IPS DF 4.7 (cell line): Measurements from ENCODE around the gene CACTIN.

Source experiments
- DNase-seq: peaks from one replicate; pipeline ENCODE4 v3.0.0-alpha.2; 2013; ENCODE audit warnings: low spot score; ENCODE audit errors: extremely low read depth

The CACTIN gene

GRCh38 chr19:3610745-3611717 lies 15.6 kb downstream of the CACTIN start:
- DNase-seq: no peak

- DNase-seq: no peak
Observed at GRCh38 chr19:3609779-3610719, 16.5 kb downstream of the CACTIN start.

- DNase-seq: no peak
Observed at GRCh38 chr19:3608750-3609322, 17.8 kb downstream of the CACTIN start.

- no peak for DNase-seq
Observed at GRCh38 chr19:3608079-3608641, 18.4 kb downstream of the CACTIN start.

GRCh38 chr19:3607303-3608078 lies 19.1 kb downstream of the CACTIN start:
- no peak for DNase-seq

- no peak for DNase-seq
Observed at GRCh38 chr19:3606690-3607289, 19.8 kb downstream of the CACTIN start, which contains the start of gene TBXA2R. Gene TBXA2R, minus strand, starts transcription at chr19:3606875. Its CDS starts 6,241 bp downstream, at chr19:3600634.

GRCh38 chr19:3606174-3606689 lies 20.4 kb downstream of the CACTIN start:
- DNase-seq: no peak

GRCh38 chr19:3605770-3606169 lies 20.8 kb downstream of the CACTIN start:
- no peak for DNase-seq

GRCh38 chr19:3605361-3605760 lies 21.2 kb downstream of the CACTIN start:
- DNase-seq: no peak

- DNase-seq: no peak
Observed at GRCh38 chr19:3604987-3605343, 21.6 kb downstream of the CACTIN start.

- no peak for DNase-seq
Observed at GRCh38 chr19:3604227-3604986, 22.2 kb downstream of the CACTIN start.

GRCh38 chr19:3603121-3603811 lies 23.3 kb downstream of the CACTIN start:
- no peak for DNase-seq

- DNase-seq: no peak
Observed at GRCh38 chr19:3601021-3601420, 25.6 kb downstream of the CACTIN start.

GRCh38 chr19:3599776-3600187 lies 26.8 kb downstream of the CACTIN start:
- DNase-seq: no peak

GRCh38 chr19:3595521-3596061 lies 31.0 kb downstream of the CACTIN start:
- no peak for DNase-seq

- DNase-seq: no peak
Observed at GRCh38 chr19:3593156-3593555, 33.4 kb downstream of the CACTIN start.

- no peak for DNase-seq
Observed at GRCh38 chr19:3591876-3592613, 34.5 kb downstream of the CACTIN start.
